ENCODE results near the gene CEP120. TPM values are rescaled to one million over a fixed set of nuclear protein-coding genes. Genes with fewer than 3 reads are reported as not detected.

CEP120 gene
- total RNA-seq, 3 donors from 2014 or later (not counting 1 experiment from before 2014, with no cell fraction given) = 51.2 to 58.9 (median 54.6) TPM

GRCh38 chr5:123429993-123430392, 6.8 kb upstream of the CEP120 start:
- WGBS (ENCODE audit: insufficient coverage) = 97% methylated on average over 2 of the region's 2 CpGs
- H3K4me1 Mint-ChIP-seq = no peaks in the 10 kb centered on the region

DNA sequence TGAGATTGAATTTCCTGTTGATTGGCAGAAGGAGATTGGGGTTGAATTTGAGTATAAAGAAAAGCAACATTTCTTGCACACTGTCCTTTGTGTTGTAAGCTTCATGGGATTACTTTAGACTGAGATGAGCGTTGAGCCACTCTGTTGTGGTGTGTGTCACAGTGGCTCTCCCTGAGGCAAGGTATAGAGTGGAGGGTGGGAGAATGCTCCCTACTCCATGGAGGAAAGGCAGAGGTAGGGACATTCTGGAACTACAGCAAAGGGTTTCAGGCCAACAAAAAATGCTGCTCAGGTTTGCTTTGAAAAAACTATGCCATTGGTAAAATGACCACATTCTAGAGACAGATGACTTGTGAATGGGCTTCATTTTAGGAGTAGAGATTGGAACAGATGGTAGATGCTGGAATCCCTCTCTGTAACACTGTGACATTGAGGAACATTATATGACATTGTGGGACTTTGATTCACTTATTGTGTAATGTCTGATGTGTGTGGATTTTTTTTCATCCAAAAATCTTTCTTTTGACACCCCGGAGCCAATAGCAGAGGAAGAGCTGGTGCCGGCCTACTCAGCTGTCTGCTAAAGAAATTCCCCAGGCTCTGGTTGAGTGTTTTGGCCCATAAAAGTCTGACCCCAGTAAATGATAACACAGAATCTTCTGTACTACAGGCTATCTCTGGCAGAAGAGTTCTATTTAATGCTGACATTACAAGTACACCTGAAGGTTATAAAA, 6.2 kb upstream of the CEP120 start:
- H3K36me3 Mint-ChIP-seq = no peaks in the 10 kb centered on the region
- TF ChIP-seq, protein P1, sequence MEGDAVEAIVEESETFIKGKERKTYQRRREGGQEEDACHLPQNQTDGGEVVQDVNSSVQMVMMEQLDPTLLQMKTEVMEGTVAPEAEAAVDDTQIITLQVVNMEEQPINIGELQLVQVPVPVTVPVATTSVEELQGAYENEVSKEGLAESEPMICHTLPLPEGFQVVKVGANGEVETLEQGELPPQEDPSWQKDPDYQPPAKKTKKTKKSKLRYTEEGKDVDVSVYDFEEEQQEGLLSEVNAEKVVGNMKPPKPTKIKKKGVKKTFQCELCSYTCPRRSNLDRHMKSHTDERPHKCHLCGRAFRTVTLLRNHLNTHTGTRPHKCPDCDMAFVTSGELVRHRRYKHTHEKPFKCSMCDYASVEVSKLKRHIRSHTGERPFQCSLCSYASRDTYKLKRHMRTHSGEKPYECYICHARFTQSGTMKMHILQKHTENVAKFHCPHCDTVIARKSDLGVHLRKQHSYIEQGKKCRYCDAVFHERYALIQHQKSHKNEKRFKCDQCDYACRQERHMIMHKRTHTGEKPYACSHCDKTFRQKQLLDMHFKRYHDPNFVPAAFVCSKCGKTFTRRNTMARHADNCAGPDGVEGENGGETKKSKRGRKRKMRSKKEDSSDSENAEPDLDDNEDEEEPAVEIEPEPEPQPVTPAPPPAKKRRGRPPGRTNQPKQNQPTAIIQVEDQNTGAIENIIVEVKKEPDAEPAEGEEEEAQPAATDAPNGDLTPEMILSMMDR (IDR thresholded peaks at IDR 0.05) = no peak
- H3K27ac Mint-ChIP-seq = no peak overlapping the region
- Histone ChIP-seq H3K4me3 (ENCODE audit: low read length) (no peak overlapping the region), H3K9me3 (ENCODE audit: control insufficient read depth, insufficient read depth, low read length) (no peaks in the 10 kb centered on the region), H3K36me3 (ENCODE audit: control insufficient read depth, insufficient read depth, low read length) (no peaks in the 10 kb centered on the region), H3K27me3 (ENCODE audit: control insufficient read depth, insufficient read depth, low read length) (peaks cover 2% of the 10 kb centered on the region), H3K27ac (ENCODE audit: low read length) (no peak overlapping the region), H3K4me1 (ENCODE audit: control insufficient read depth, insufficient read depth, low read length) (no peaks in the 10 kb centered on the region)
- H3K9me3 Mint-ChIP-seq = no peaks in the 10 kb centered on the region
- WGBS (ENCODE audit: insufficient coverage) = 91% methylated on average over 3 of the region's 3 CpGs
- DNase-seq (no peak), ATAC-seq (no peak)
- peaks cover 0 to 2% of the 10 kb centered on the region in 2 donors for H3K4me1 Mint-ChIP-seq
- H3K27me3 Mint-ChIP-seq (ENCODE audit: low read depth in 2 of 2) = peaks cover 0 to 4% of the 10 kb centered on the region in 2 donors
- H3K4me3 Mint-ChIP-seq = no peak overlapping the region
- intact Hi-C loops (cut with micrococcal nuclease) = no loop called here

More at GRCh38 chr5:123429993-123430392, 6.8 kb upstream of the CEP120 start:
- no peaks in the 10 kb centered on the region for H3K36me3 ChIP-seq (ENCODE audit: control insufficient read depth, insufficient read depth, low read length)
- no peak for DNase-seq
- Mint-ChIP-seq H3K36me3 (no peaks in the 10 kb centered on the region), H3K27me3 (ENCODE audit: low read depth in 2 of 2) (peaks cover 0 to 6% of the 10 kb centered on the region in 2 donors), H3K4me3 (no peak overlapping the region), H3K27ac (no peak overlapping the region), H3K9me3 (no peaks in the 10 kb centered on the region)
- TF ChIP-seq, protein P1 (IDR thresholded peaks at IDR 0.05) = no peak
- no peaks in the 10 kb centered on the region for H3K4me1 ChIP-seq (ENCODE audit: control insufficient read depth, insufficient read depth, low read length)
- H3K9me3 ChIP-seq (ENCODE audit: control insufficient read depth, insufficient read depth, low read length) = no peaks in the 10 kb centered on the region
- intact Hi-C loops (cut with micrococcal nuclease) = no loop called here
- no peak overlapping the region for H3K4me3 ChIP-seq (ENCODE audit: low read length)
- ATAC-seq = peak in 1 of 3 donors; percentile 84
- H3K27ac ChIP-seq (ENCODE audit: low read length) = no peak overlapping the region
- H3K27me3 ChIP-seq (ENCODE audit: control insufficient read depth, insufficient read depth, low read length) = peaks cover 2% of the 10 kb centered on the region

- H3K9me3 Mint-ChIP-seq = no peaks in the 10 kb centered on the region
- ATAC-seq (no peak), DNase-seq (no peak)
- H3K27ac Mint-ChIP-seq = no peak overlapping the region
- H3K9me3 ChIP-seq (ENCODE audit: control insufficient read depth, insufficient read depth, low read length) = no peaks in the 10 kb centered on the region
- H3K4me1 ChIP-seq (ENCODE audit: control insufficient read depth, insufficient read depth, low read length) = no peaks in the 10 kb centered on the region
- peaks cover 5 to 9% of the 10 kb centered on the region in 2 donors for H3K4me1 Mint-ChIP-seq
- H3K4me3 ChIP-seq (ENCODE audit: low read length) = no peak overlapping the region
- H3K4me3 Mint-ChIP-seq = no peak overlapping the region
- H3K27ac ChIP-seq (ENCODE audit: low read length) = no peak overlapping the region
- H3K27me3 ChIP-seq (ENCODE audit: control insufficient read depth, insufficient read depth, low read length) = peaks cover 2% of the 10 kb centered on the region
- peaks cover 0 to 3% of the 10 kb centered on the region in 2 donors for H3K27me3 Mint-ChIP-seq (ENCODE audit: low read depth in 2 of 2)
- WGBS (ENCODE audit: insufficient coverage) = 100% methylated on average over 3 of the region's 3 CpGs
- H3K36me3 ChIP-seq (ENCODE audit: control insufficient read depth, insufficient read depth, low read length) = no peaks in the 10 kb centered on the region
- TF ChIP-seq, protein P1 (IDR thresholded peaks at IDR 0.05) = no peak
- intact Hi-C loops (cut with micrococcal nuclease) = no loop called here
- H3K36me3 Mint-ChIP-seq = no peaks in the 10 kb centered on the region
Observed at GRCh38 chr5:123428521-123429220, 5.5 kb upstream of the CEP120 start.

Data from natural killer cell (primary cell).